ENCODE data around the gene DEXI. TPM values are rescaled to one million over a fixed set of nuclear protein-coding genes. Genes with fewer than 3 reads are reported as not detected.
A peak's percentile ranks its signal among the peaks of the same experiment; 100 is the strongest.

Gene DEXI
- total RNA-seq, 1 experiment from 2014 or later, result 43.2 TPM

- peak; percentile 43 for DNase-seq
These were observed 15.7 kb upstream of the DEXI start for GRCh38 chr16:10957771-10958482.

GRCh38 chr16:10954903-10955302, 12.6 kb upstream of the DEXI start:
- DNase-seq (no peak), ATAC-seq (no peak)
- H3K36me3 ChIP-seq (ENCODE audit: low read depth, low read length), result no peaks in the 10 kb centered on the region
- peaks cover 48% of the 10 kb centered on the region for H3K79me2 ChIP-seq (ENCODE audit: low read length)
- POLR2A ChIA-PET (ENCODE audit: unreplicated experiment), result no interaction called here
- H3K4me3 ChIP-seq (ENCODE audit: low read length), result no peak overlapping the region
- H3K9ac ChIP-seq (ENCODE audit: low read length), result no peak overlapping the region
- BruUV-seq (replicated peaks), result no TSS peak
- H3K4me2 ChIP-seq (ENCODE audit: low read length), result no peak overlapping the region
- H3K9me2 ChIP-seq (replicated peaks; ENCODE audit: low read length), result no peaks in the 10 kb centered on the region
- no peak for TF ChIP-seq EZH2phosphoT487 (IDR thresholded peaks at IDR 0.05; ENCODE audit: borderline replicate concordance, low read length)
- no peak for TF ChIP-seq CTCF (conservative IDR thresholded peaks at IDR 0.05; ENCODE audit: low read depth, low read length)
- no peak for TF ChIP-seq EZH2 (IDR thresholded peaks at IDR 0.05; ENCODE audit: low read length, unreplicated experiment)
- intact Hi-C loops (cut with micrococcal nuclease), result loop anchor here (5.0 kb wide), 1 partner anchor 402 kb away; no protein-coding TSS in a partner anchor
- H3K27me3 ChIP-seq (ENCODE audit: low read length), result no peaks in the 10 kb centered on the region
- H3F3A ChIP-seq (ENCODE audit: low read length, unreplicated experiment), result no peaks in the 10 kb centered on the region
- CTCF ChIA-PET, result no interaction called here
- 0 out of 2 replicates have a peak, but pooled peaks cover 4% of the 10 kb centered on the region for H4K20me1 ChIP-seq (ENCODE audit: low read length)
- no peak overlapping the region for H2AFZ ChIP-seq (ENCODE audit: low read length)
- no peak overlapping the region for H3K27ac ChIP-seq (ENCODE audit: low read length)
- H3K4me1 ChIP-seq (ENCODE audit: insufficient read depth, low read length), result peaks cover 22% of the 10 kb centered on the region
- H3K9me3 ChIP-seq (ENCODE audit: low read length), result no peaks in the 10 kb centered on the region

More at GRCh38 chr16:10957771-10958482, 15.7 kb upstream of the DEXI start:
- Histone ChIP-seq H3K9me3 (ENCODE audit: low read length) (no peaks in the 10 kb centered on the region), H3K4me3 (ENCODE audit: low read length) (no peak overlapping the region), H3K9me2 (replicated peaks; ENCODE audit: low read length) (no peaks in the 10 kb centered on the region), H3K27ac (ENCODE audit: low read length) (peak overlapping the region; percentile 25; the same call in 1 of the 2 replicates), H3K4me1 (ENCODE audit: insufficient read depth, low read length) (peaks cover 12% of the 10 kb centered on the region), H3K79me2 (ENCODE audit: low read length) (peaks cover 19% of the 10 kb centered on the region), H3K4me2 (ENCODE audit: low read length) (no peak overlapping the region), H3K27me3 (ENCODE audit: low read length) (no peaks in the 10 kb centered on the region), H4K20me1 (ENCODE audit: low read length) (no peaks in the 10 kb centered on the region), H3K36me3 (ENCODE audit: low read depth, low read length) (no peaks in the 10 kb centered on the region), H3F3A (ENCODE audit: low read length, unreplicated experiment) (no peaks in the 10 kb centered on the region), H2AFZ (ENCODE audit: low read length) (no peak overlapping the region), H3K9ac (ENCODE audit: low read length) (no peak overlapping the region)
- ChIA-PET POLR2A (ENCODE audit: unreplicated experiment) (interaction anchor here (0.6 kb wide), 1 partner anchor 204 kb away, joined by 3 read pairs; no protein-coding TSS in a partner anchor), CTCF (interaction anchor here (0.6 kb wide), 1 partner anchor 16 kb away, joined by 7 read pairs; the partner anchor contains the start of gene DEXI)
- peak; percentile 38 for ATAC-seq
- intact Hi-C loops (cut with micrococcal nuclease), result no loop called here
- TF ChIP-seq CTCF (conservative IDR thresholded peaks at IDR 0.05; ENCODE audit: low read depth, low read length) (no peak), EZH2phosphoT487 (IDR thresholded peaks at IDR 0.05; ENCODE audit: borderline replicate concordance, low read length) (no peak), EZH2 (IDR thresholded peaks at IDR 0.05; ENCODE audit: low read length, unreplicated experiment) (no peak)
- no TSS peak for BruUV-seq (replicated peaks)

DNA sequence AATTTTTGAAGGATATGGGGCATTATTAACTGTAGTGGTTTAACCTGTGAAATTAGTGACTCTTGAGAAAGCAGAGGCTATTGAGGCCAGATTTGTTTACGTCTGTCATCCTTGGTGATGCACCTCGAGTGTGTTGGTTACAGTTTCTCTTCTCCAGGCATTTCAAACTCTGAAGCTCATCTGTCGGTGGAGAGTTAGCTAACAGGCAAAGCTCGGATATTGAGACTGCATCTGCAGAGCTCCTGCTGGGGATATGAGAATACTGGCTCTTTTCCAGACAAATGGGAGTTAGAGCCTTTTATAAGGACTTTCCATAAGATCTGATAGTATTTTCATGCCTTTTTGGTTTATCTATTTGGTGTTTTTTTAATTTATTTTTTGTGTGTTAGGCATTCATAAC, 8.8 kb upstream of the DEXI start:
- intact Hi-C loops (cut with micrococcal nuclease), result loop anchor here (5.0 kb wide), 1 partner anchor 406 kb away; no protein-coding TSS in a partner anchor
- POLR2A ChIA-PET (ENCODE audit: unreplicated experiment), result no interaction called here
- H3K9ac ChIP-seq (ENCODE audit: low read length), result no peak overlapping the region
- no TSS peak for BruUV-seq (replicated peaks)
- no peaks in the 10 kb centered on the region for H3K9me3 ChIP-seq (ENCODE audit: low read length)
- H3K4me1 ChIP-seq (ENCODE audit: insufficient read depth, low read length), result peaks cover 20% of the 10 kb centered on the region
- DNase-seq (no peak), ATAC-seq (no peak)
- H3K79me2 ChIP-seq (ENCODE audit: low read length), result peaks cover 84% of the 10 kb centered on the region
- no peak overlapping the region for H3K27ac ChIP-seq (ENCODE audit: low read length)
- peak overlapping the region; percentile 64; the same call in 1 of the 2 replicates for H3K4me2 ChIP-seq (ENCODE audit: low read length)
- no peak overlapping the region for H3K4me3 ChIP-seq (ENCODE audit: low read length)
- H3K9me2 ChIP-seq (replicated peaks; ENCODE audit: low read length), result no peaks in the 10 kb centered on the region
- no peaks in the 10 kb centered on the region for H3K27me3 ChIP-seq (ENCODE audit: low read length)
- TF ChIP-seq CTCF (conservative IDR thresholded peaks at IDR 0.05; ENCODE audit: low read depth, low read length) (no peak), EZH2 (IDR thresholded peaks at IDR 0.05; ENCODE audit: low read length, unreplicated experiment) (no peak), EZH2phosphoT487 (IDR thresholded peaks at IDR 0.05; ENCODE audit: borderline replicate concordance, low read length) (no peak)
- CTCF ChIA-PET, result interaction anchor here (0.5 kb wide), 1 partner anchor 18 kb away, joined by 3 read pairs; no protein-coding TSS in a partner anchor
- 0 out of 2 replicates have a peak, but pooled peaks cover 4% of the 10 kb centered on the region for H4K20me1 ChIP-seq (ENCODE audit: low read length)
- H3F3A ChIP-seq (ENCODE audit: low read length, unreplicated experiment), result no peaks in the 10 kb centered on the region
- H2AFZ ChIP-seq (ENCODE audit: low read length), result no peak overlapping the region
- no peaks in the 10 kb centered on the region for H3K36me3 ChIP-seq (ENCODE audit: low read depth, low read length)

All from PC-3 (cell line).